SK-N-SH treated with all-trans-retinoic acid at 6 μM for 48 hours (cell line): ENCODE results near the gene CAMK1.

Source experiments
- ATAC-seq: fragments of 200-7000 bp; cut with Tn5 transposase; 3 replicates; pipeline ENCODE4 v1.9.1; 2020; ENCODE audit warnings: mild to moderate bottlenecking, moderate library complexity
- ARNTL ChIP-seq: fragments of 450-650 bp; formaldehyde crosslinking; IDR thresholded peaks from 2 replicates; pipeline ENCODE4 v1.5.0; 2020; ENCODE audit warnings: low read depth, mild to moderate bottlenecking, moderate library complexity, borderline replicate concordance
- BACH2 ChIP-seq: fragments of 250-450 bp; sonication (Bioruptor Pico); IDR thresholded peaks from 2 replicates; pipeline ENCODE4 v1.9.0; 2021; ENCODE audit warnings: mild to moderate bottlenecking, borderline replicate concordance
- CSDC2 ChIP-seq: fragments of 250-450 bp; sonication (Bioruptor Pico); IDR thresholded peaks from 2 replicates; pipeline ENCODE4 v1.5.0; 2020; ENCODE audit warnings: mild to moderate bottlenecking, moderate library complexity
- ESRRG ChIP-seq: fragments of 250-450 bp; sonication (Bioruptor Pico); IDR thresholded peaks from 2 replicates; pipeline ENCODE4 v1.6.1; 2021; ENCODE audit warnings: mild to moderate bottlenecking
- GLIS3 ChIP-seq: fragments of 250-450 bp; sonication (Bioruptor Pico); IDR thresholded peaks from 2 replicates; pipeline ENCODE4 v1.5.0; 2020; ENCODE audit warnings: mild to moderate bottlenecking, moderate library complexity
- ISL1 ChIP-seq: fragments of 250-450 bp; sonication (Bioruptor Pico); IDR thresholded peaks from 2 replicates; pipeline ENCODE4 v2.1.2; 2022; ENCODE audit warnings: mild to moderate bottlenecking, moderate library complexity
- OSR1 ChIP-seq: fragments of 250-450 bp; sonication (Bioruptor Pico); IDR thresholded peaks from 2 replicates; pipeline ENCODE4 v1.8.0; 2022; ENCODE audit warnings: moderate library complexity, mild to moderate bottlenecking, inconsistent platforms
- PATZ1 ChIP-seq: fragments of 250-450 bp; sonication (Bioruptor Pico); IDR thresholded peaks from 2 replicates; pipeline ENCODE4 v1.8.0; 2020; ENCODE audit warnings: mild to moderate bottlenecking, moderate library complexity, borderline replicate concordance
- POU6F1 ChIP-seq: fragments of 250-450 bp; sonication (Bioruptor Pico); IDR thresholded peaks from 2 replicates; pipeline ENCODE4 v1.8.0; 2021; ENCODE audit warnings: low read depth, mild to moderate bottlenecking, moderate library complexity, borderline replicate concordance
- PPARA ChIP-seq: fragments of 250-450 bp; sonication (Bioruptor Pico); IDR thresholded peaks from 2 replicates; pipeline ENCODE4 v1.5.0; 2020; ENCODE audit warnings: mild to moderate bottlenecking, borderline replicate concordance
- RARB ChIP-seq: fragments of 250-450 bp; sonication (Bioruptor Pico); IDR thresholded peaks from 2 replicates; pipeline ENCODE4 v1.8.0; 2021; ENCODE audit warnings: mild to moderate bottlenecking, moderate library complexity
- SNAI2 ChIP-seq: fragments of 250-450 bp; sonication (Bioruptor Pico); IDR thresholded peaks from 2 replicates; pipeline ENCODE4 v1.5.0; 2020; ENCODE audit warnings: mild to moderate bottlenecking, moderate library complexity
- TCF4 ChIP-seq: fragments of 250-450 bp; sonication (Bioruptor Pico); IDR thresholded peaks from 2 replicates; pipeline ENCODE4 v1.8.0; 2021; ENCODE audit warnings: mild to moderate bottlenecking, moderate library complexity, borderline replicate concordance
- TOX ChIP-seq: fragments of 250-450 bp; sonication (Bioruptor Pico); IDR thresholded peaks from 2 replicates; pipeline ENCODE4 v1.8.0; 2021; ENCODE audit warnings: mild to moderate bottlenecking, moderate library complexity, borderline replicate concordance
- ZC3H10 ChIP-seq: fragments of 250-450 bp; sonication (Bioruptor Pico); IDR thresholded peaks from 2 replicates; pipeline ENCODE4 v1.5.1; 2021; ENCODE audit warnings: mild to moderate bottlenecking, moderate library complexity
- ZFP3 ChIP-seq: fragments of 250-450 bp; sonication (Bioruptor Pico); IDR thresholded peaks from 2 replicates; pipeline ENCODE4 v1.5.0; 2020; ENCODE audit warnings: mild to moderate bottlenecking, moderate library complexity
- ZFP30 ChIP-seq: fragments of 450-650 bp; formaldehyde crosslinking; IDR thresholded peaks from 2 replicates; pipeline ENCODE4 v1.5.0; 2022; ENCODE audit warnings: mild to moderate bottlenecking, moderate library complexity
- ZNF565 ChIP-seq: fragments of 450-650 bp; formaldehyde crosslinking; conservative IDR thresholded peaks from 2 replicates; pipeline ENCODE4 v1.5.0; 2020; ENCODE audit warnings: low read depth, mild to moderate bottlenecking, moderate library complexity
- ZNF70 ChIP-seq: fragments of 450-650 bp; formaldehyde crosslinking; IDR thresholded peaks from 2 replicates; pipeline ENCODE4 v1.5.0; 2020; ENCODE audit warnings: mild to moderate bottlenecking, moderate library complexity
- TF ChIP-seq, protein P1 (sequence below): fragments of 250-450 bp; sonication (Bioruptor Pico); IDR thresholded peaks from 2 replicates; pipeline ENCODE4 v1.5.1; 2020; ENCODE audit warnings: low read depth, mild to moderate bottlenecking, moderate library complexity
- TF ChIP-seq, protein P2 (sequence below): fragments of 250-450 bp; sonication (Bioruptor Pico); IDR thresholded peaks from 2 replicates; pipeline ENCODE4 v1.5.1; 2021; ENCODE audit warnings: mild to moderate bottlenecking, moderate library complexity

Gene CAMK1

GRCh38 chr3:9807981-9808344, 38.2 kb upstream of the CAMK1 start (continued):
- TF ChIP-seq TCF4 (CRISPR knock-in tag) (no peak), PATZ1 (CRISPR knock-in tag) (no peak), PPARA (no peak), GLIS3 (CRISPR knock-in tag) (no peak), BACH2 (CRISPR knock-in tag) (no peak)
- TF ChIP-seq, protein P1, sequence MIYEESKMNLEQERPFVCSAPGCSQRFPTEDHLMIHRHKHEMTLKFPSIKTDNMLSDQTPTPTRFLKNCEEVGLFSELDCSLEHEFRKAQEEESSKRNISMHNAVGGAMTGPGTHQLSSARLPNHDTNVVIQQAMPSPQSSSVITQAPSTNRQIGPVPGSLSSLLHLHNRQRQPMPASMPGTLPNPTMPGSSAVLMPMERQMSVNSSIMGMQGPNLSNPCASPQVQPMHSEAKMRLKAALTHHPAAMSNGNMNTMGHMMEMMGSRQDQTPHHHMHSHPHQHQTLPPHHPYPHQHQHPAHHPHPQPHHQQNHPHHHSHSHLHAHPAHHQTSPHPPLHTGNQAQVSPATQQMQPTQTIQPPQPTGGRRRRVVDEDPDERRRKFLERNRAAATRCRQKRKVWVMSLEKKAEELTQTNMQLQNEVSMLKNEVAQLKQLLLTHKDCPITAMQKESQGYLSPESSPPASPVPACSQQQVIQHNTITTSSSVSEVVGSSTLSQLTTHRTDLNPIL (CRISPR knock-in tag): no peak

DNA sequence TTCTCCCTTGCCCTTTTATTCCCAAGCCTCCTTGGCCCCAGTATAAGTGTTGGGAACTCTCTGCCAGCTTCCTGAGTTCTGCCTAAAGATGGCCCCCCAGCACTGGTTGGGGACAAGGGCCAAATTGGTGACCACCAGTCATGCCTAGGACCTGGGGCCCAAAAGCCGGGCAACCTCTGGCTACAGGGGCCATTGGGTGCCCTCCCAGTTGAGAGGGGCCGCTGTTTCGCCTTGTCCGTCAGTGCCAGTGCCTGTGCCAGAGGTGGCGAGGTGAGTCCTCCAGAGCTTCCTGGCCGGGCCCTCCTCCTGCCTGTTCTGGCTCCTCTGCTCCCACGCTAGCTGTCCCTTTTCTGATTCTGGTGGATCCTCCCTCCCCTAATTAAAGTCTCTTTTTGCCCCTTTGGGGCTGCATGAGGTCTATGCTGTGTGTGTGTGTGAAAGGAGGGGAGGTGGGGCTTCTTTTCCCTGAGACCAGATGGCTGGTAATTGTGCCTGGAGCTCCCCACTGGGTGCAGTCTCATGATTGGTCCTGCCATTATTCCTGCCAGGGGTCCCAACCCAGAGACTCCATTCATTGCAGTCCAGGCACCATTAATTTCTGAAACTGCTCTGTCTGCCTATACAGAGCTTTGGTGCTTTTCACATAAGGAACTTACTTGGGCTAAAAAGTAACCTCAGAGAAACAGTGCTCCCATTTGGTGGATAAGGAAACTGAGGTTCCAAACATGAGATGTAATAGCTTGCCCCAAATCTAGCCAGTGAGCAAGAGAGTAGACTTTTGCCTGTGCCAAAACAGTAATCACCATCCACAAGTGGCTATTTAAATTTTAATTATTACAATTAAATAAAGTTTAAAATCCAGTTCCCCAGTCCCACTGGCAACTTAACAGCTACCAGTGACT, 37.2 kb upstream of the CAMK1 start:
- ATAC-seq: no peak
- TF ChIP-seq ARNTL (CRISPR knock-in tag): no peak
- TF ChIP-seq ZNF565 (CRISPR knock-in tag): no peak
- TF ChIP-seq SNAI2: no peak
- TF ChIP-seq ZFP3 (CRISPR knock-in tag): no peak
- TF ChIP-seq, protein P2, sequence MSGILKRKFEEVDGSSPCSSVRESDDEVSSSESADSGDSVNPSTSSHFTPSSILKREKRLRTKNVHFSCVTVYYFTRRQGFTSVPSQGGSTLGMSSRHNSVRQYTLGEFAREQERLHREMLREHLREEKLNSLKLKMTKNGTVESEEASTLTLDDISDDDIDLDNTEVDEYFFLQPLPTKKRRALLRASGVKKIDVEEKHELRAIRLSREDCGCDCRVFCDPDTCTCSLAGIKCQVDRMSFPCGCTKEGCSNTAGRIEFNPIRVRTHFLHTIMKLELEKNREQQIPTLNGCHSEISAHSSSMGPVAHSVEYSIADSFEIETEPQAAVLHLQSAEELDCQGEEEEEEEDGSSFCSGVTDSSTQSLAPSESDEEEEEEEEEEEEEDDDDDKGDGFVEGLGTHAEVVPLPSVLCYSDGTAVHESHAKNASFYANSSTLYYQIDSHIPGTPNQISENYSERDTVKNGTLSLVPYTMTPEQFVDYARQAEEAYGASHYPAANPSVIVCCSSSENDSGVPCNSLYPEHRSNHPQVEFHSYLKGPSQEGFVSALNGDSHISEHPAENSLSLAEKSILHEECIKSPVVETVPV: no peak
- TF ChIP-seq ZNF70: no peak
- TF ChIP-seq BACH2 (CRISPR knock-in tag): no peak
- no peak for TF ChIP-seq ZC3H10 (CRISPR knock-in tag)
- TF ChIP-seq OSR1 (CRISPR knock-in tag): no peak
- TF ChIP-seq GLIS3 (CRISPR knock-in tag): no peak
- TF ChIP-seq POU6F1 (CRISPR knock-in tag): no peak
- no peak for TF ChIP-seq ZFP30 (CRISPR knock-in tag)
- TF ChIP-seq TOX (CRISPR knock-in tag): no peak
- TF ChIP-seq RARB (CRISPR knock-in tag): no peak
- no peak for TF ChIP-seq ESRRG (CRISPR knock-in tag)
- TF ChIP-seq PPARA: no peak
- TF ChIP-seq PATZ1 (CRISPR knock-in tag): no peak

DNA sequence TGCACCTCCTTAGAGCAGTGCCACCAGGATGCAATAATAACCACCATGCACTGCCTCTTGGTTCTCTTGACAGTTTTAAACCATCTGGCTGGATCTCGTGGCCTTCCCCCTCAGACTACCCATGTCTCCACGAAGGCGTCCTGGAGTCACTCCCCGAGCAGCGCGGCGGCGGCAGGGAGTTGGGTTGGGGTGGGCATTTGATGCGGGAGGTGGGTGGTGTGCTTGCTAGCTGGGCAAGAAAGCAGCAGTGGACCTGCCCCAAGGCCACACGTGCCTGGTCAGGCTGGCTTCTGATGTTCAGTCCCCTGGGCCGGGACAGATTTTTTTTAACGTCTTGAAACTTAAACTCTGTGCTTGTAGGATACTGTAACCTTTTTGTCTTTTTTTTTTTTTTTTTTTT, 36.4 kb upstream of the CAMK1 start:
- TF ChIP-seq ZFP3 (CRISPR knock-in tag) (no peak), ISL1 (CRISPR knock-in tag) (no peak), ARNTL (CRISPR knock-in tag) (no peak), CSDC2 (CRISPR knock-in tag) (no peak)
- ATAC-seq: no peak
